Femur (tissue), 1 donor: ENCODE results near the gene IRF7.
"Not testable (repeated sequence)": the region's sequence is repeated elsewhere in the genome, so short reads cannot be mapped to it uniquely, and the experiment has no call there.

Experiments
- DNase-seq: peaks from one replicate; pipeline ENCODE4 v3.0.0-alpha.2; 2017

Gene IRF7

GRCh38 chr11:579830-580601 lies 35.7 kb downstream of the IRF7 start:
- DNase-seq, result no peak

- no peak for DNase-seq
Measured at GRCh38 chr11:578276-579035, 37.3 kb downstream of the IRF7 start.

- DNase-seq, result no peak
Measured at GRCh38 chr11:577611-577894, 38.2 kb downstream of the IRF7 start.

GRCh38 chr11:576811-577610 lies 38.7 kb downstream of the IRF7 start:
- DNase-seq, result no peak

- DNase-seq, result peak; percentile 97
Measured at GRCh38 chr11:575996-576768, 39.6 kb downstream of the IRF7 start, which contains the start of gene PHRF1. Gene PHRF1, plus strand, starts transcription at chr11:576470. Its CDS starts 5,043 bp downstream, at chr11:581513.

- no peak for DNase-seq
Measured at GRCh38 chr11:575313-575995, 40.3 kb downstream of the IRF7 start.

GRCh38 chr11:574632-575312 lies 41.0 kb downstream of the IRF7 start:
- no peak for DNase-seq

- not testable (repeated sequence) for DNase-seq
Measured at GRCh38 chr11:574031-574570, 41.6 kb downstream of the IRF7 start.

- DNase-seq, result no peak
Measured at GRCh38 chr11:573146-573759, 42.5 kb downstream of the IRF7 start.

- DNase-seq, result no peak
Measured at GRCh38 chr11:571802-572185, 44.0 kb downstream of the IRF7 start.

- no peak for DNase-seq
Measured at GRCh38 chr11:569158-569885, 46.4 kb downstream of the IRF7 start.

GRCh38 chr11:568306-569157 lies 47.2 kb downstream of the IRF7 start:
- DNase-seq, result peak; percentile 96

GRCh38 chr11:567629-568292 lies 48.0 kb downstream of the IRF7 start:
- DNase-seq, result peak; percentile 33

GRCh38 chr11:567011-567628 lies 48.6 kb downstream of the IRF7 start:
- DNase-seq, result peak; percentile 23

- no peak for DNase-seq
Measured at GRCh38 chr11:565921-566509, 49.7 kb downstream of the IRF7 start.

- DNase-seq, result no peak
Measured at GRCh38 chr11:563812-564578, 51.8 kb downstream of the IRF7 start.
